ENCODE results near the gene DMKN.

Gene DMKN

GRCh38 chr19:35458731-35459391, 54.6 kb downstream of the DMKN start:
- Histone ChIP-seq H3K9me3 (ENCODE audit: control extremely low read depth in 1 of 5, control insufficient read depth in 4 of 5, insufficient read depth in 2 of 5, low read depth in 1 of 5, low read length in 4 of 5) (no peaks in the 10 kb centered on the region), H3K27ac (ENCODE audit: insufficient read depth in 1 of 2, low read depth in 1 of 2, low read length in 2 of 2, poor library complexity in 1 of 2, severe bottlenecking in 2 of 2) (peak overlapping the region in 1 of 2 experiments; percentile 30), H3K27me3 (replicated peaks in 2 of 5; ENCODE audit: control insufficient read depth in 4 of 5, insufficient read depth in 5 of 5, low read length in 4 of 5) (no peaks in the 10 kb centered on the region), H3K4me3 (ENCODE audit: control insufficient read depth in 1 of 7, extremely low read depth in 1 of 7, insufficient read depth in 4 of 7, low read depth in 2 of 7, low read length in 6 of 7) (peak overlapping the region in 2 of 7 experiments; percentile 45 to 51), H3K4me1 (ENCODE audit: control extremely low read depth in 1 of 4, control insufficient read depth in 4 of 4, insufficient read depth in 4 of 4, low read length in 3 of 4) (peaks cover 15 to 75% (median 62%) of the 10 kb centered on the region in 4 experiments), H3K36me3 (ENCODE audit: control insufficient read depth in 4 of 4, insufficient read depth in 4 of 4, low read length in 3 of 4) (no peaks in the 10 kb centered on the region)
- ChIA-PET POLR2A (no interaction called here), CTCF (interaction anchor here (0.8 to 2.3 kb wide), 6 partner anchors 11 to 105 kb away, joined by 3 to 5 read pairs (median 4); partner anchors contain the start of gene FFAR3)
- DNase-seq: peak; percentile 64 to 91 (median 87)
- 0% methylated on average over 8 of the region's 10 CpGs for WGBS (ENCODE audit: insufficient coverage)

- 67% methylated on average over 1 of the region's 1 CpG for WGBS (ENCODE audit: insufficient coverage)
- Histone ChIP-seq H3K4me1 (ENCODE audit: control extremely low read depth in 1 of 4, control insufficient read depth in 4 of 4, insufficient read depth in 4 of 4, low read length in 3 of 4) (peaks cover 15 to 68% (median 56%) of the 10 kb centered on the region in 4 experiments), H3K27me3 (replicated peaks in 2 of 5; ENCODE audit: control insufficient read depth in 4 of 5, insufficient read depth in 5 of 5, low read length in 4 of 5) (no peaks in the 10 kb centered on the region), H3K9me3 (ENCODE audit: control extremely low read depth in 1 of 5, control insufficient read depth in 4 of 5, insufficient read depth in 2 of 5, low read depth in 1 of 5, low read length in 4 of 5) (no peaks in the 10 kb centered on the region), H3K36me3 (ENCODE audit: control insufficient read depth in 4 of 4, insufficient read depth in 4 of 4, low read length in 3 of 4) (no peaks in the 10 kb centered on the region), H3K27ac (ENCODE audit: insufficient read depth in 1 of 2, low read depth in 1 of 2, low read length in 2 of 2, poor library complexity in 1 of 2, severe bottlenecking in 2 of 2) (no peak overlapping the region), H3K4me3 (ENCODE audit: control insufficient read depth in 1 of 7, extremely low read depth in 1 of 7, insufficient read depth in 4 of 7, low read depth in 2 of 7, low read length in 6 of 7) (no peak overlapping the region)
- ChIA-PET POLR2A (no interaction called here), CTCF (interaction anchor here (0.8 to 2.3 kb wide), 5 partner anchors 11 to 100 kb away, joined by 3 to 5 read pairs (median 4); partner anchors contain the start of gene FFAR3)
- DNase-seq: no peak
Measured at GRCh38 chr19:35458192-35458591, 55.3 kb downstream of the DMKN start.

- ChIA-PET CTCF (interaction anchor here (1.0 to 2.0 kb wide), 4 partner anchors 14 to 99 kb away, joined by 3 to 5 read pairs (median 4); partner anchors contain the start of gene FFAR3), POLR2A (no interaction called here)
- WGBS (ENCODE audit: insufficient coverage): 98% methylated on average over 4 of the region's 5 CpGs
- no peaks in the 10 kb centered on the region for H3K36me3 ChIP-seq (ENCODE audit: control insufficient read depth in 4 of 4, insufficient read depth in 4 of 4, low read length in 3 of 4)
- no peaks in the 10 kb centered on the region for H3K9me3 ChIP-seq (ENCODE audit: control extremely low read depth in 1 of 5, control insufficient read depth in 4 of 5, insufficient read depth in 2 of 5, low read depth in 1 of 5, low read length in 4 of 5)
- H3K4me1 ChIP-seq (ENCODE audit: control extremely low read depth in 1 of 4, control insufficient read depth in 4 of 4, insufficient read depth in 4 of 4, low read length in 3 of 4): peaks cover 10 to 58% (median 47%) of the 10 kb centered on the region in 4 experiments
- H3K27me3 ChIP-seq (replicated peaks in 2 of 5; ENCODE audit: control insufficient read depth in 4 of 5, insufficient read depth in 5 of 5, low read length in 4 of 5): no peaks in the 10 kb centered on the region
- no peak overlapping the region for H3K4me3 ChIP-seq (ENCODE audit: control insufficient read depth in 1 of 7, extremely low read depth in 1 of 7, insufficient read depth in 4 of 7, low read depth in 2 of 7, low read length in 6 of 7)
- H3K27ac ChIP-seq (ENCODE audit: insufficient read depth in 1 of 2, low read depth in 1 of 2, low read length in 2 of 2, poor library complexity in 1 of 2, severe bottlenecking in 2 of 2): no peak overlapping the region
- no peak for DNase-seq
Measured at GRCh38 chr19:35457173-35457572, 56.3 kb downstream of the DMKN start.

GRCh38 chr19:35455616-35456201, 57.7 kb downstream of the DMKN start:
- ChIA-PET CTCF (interaction anchor here (0.9 to 1.6 kb wide), 3 partner anchors 13 to 16 kb away, joined by 3 to 5 read pairs (median 3); no protein-coding TSS in a partner anchor), POLR2A (interaction anchor here (0.7 kb wide), 1 partner anchor 48 kb away, joined by 6 read pairs; no protein-coding TSS in a partner anchor)
- WGBS (ENCODE audit: insufficient coverage): no CpG with 5 or more reads among the region's 3 CpGs

GRCh38 chr19:35454663-35455062, 58.8 kb downstream of the DMKN start:
- H3K36me3 ChIP-seq (ENCODE audit: control insufficient read depth in 4 of 4, insufficient read depth in 4 of 4, low read length in 3 of 4): no peaks in the 10 kb centered on the region
- no CpG with 5 or more reads among the region's 2 CpGs for WGBS (ENCODE audit: insufficient coverage)
- ChIA-PET POLR2A (interaction anchor here (0.6 to 0.7 kb wide), 2 partner anchors 8 to 47 kb away, joined by 3 to 6 read pairs; no protein-coding TSS in a partner anchor), CTCF (interaction anchor here (1.0 to 1.4 kb wide), 2 partner anchors 15 to 101 kb away, joined by 3 read pairs; no protein-coding TSS in a partner anchor)
- H3K27ac ChIP-seq (ENCODE audit: insufficient read depth in 1 of 2, low read depth in 1 of 2, low read length in 2 of 2, poor library complexity in 1 of 2, severe bottlenecking in 2 of 2): no peak overlapping the region
- H3K9me3 ChIP-seq (ENCODE audit: control extremely low read depth in 1 of 5, control insufficient read depth in 4 of 5, insufficient read depth in 2 of 5, low read depth in 1 of 5, low read length in 4 of 5): no peaks in the 10 kb centered on the region
- H3K4me1 ChIP-seq (ENCODE audit: control extremely low read depth in 1 of 4, control insufficient read depth in 4 of 4, insufficient read depth in 4 of 4, low read length in 3 of 4): peaks cover 10 to 53% (median 40%) of the 10 kb centered on the region in 4 experiments
- H3K27me3 ChIP-seq (replicated peaks in 2 of 5; ENCODE audit: control insufficient read depth in 4 of 5, insufficient read depth in 5 of 5, low read length in 4 of 5): no peaks in the 10 kb centered on the region
- no peak overlapping the region for H3K4me3 ChIP-seq (ENCODE audit: control insufficient read depth in 1 of 7, extremely low read depth in 1 of 7, insufficient read depth in 4 of 7, low read depth in 2 of 7, low read length in 6 of 7)
- no peak for DNase-seq

More at GRCh38 chr19:35455616-35456201, 57.7 kb downstream of the DMKN start:
- DNase-seq: peak in 1 of 3 donors; percentile 33
- no peak overlapping the region for H3K4me3 ChIP-seq (ENCODE audit: control insufficient read depth in 1 of 7, extremely low read depth in 1 of 7, insufficient read depth in 4 of 7, low read depth in 2 of 7, low read length in 6 of 7)
- H3K9me3 ChIP-seq (ENCODE audit: control extremely low read depth in 1 of 5, control insufficient read depth in 4 of 5, insufficient read depth in 2 of 5, low read depth in 1 of 5, low read length in 4 of 5): no peaks in the 10 kb centered on the region
- H3K27me3 ChIP-seq (replicated peaks in 2 of 5; ENCODE audit: control insufficient read depth in 4 of 5, insufficient read depth in 5 of 5, low read length in 4 of 5): no peaks in the 10 kb centered on the region
- no peaks in the 10 kb centered on the region for H3K36me3 ChIP-seq (ENCODE audit: control insufficient read depth in 4 of 4, insufficient read depth in 4 of 4, low read length in 3 of 4)
- no peak overlapping the region for H3K27ac ChIP-seq (ENCODE audit: insufficient read depth in 1 of 2, low read depth in 1 of 2, low read length in 2 of 2, poor library complexity in 1 of 2, severe bottlenecking in 2 of 2)
- peaks cover 13 to 56% (median 43%) of the 10 kb centered on the region in 4 experiments for H3K4me1 ChIP-seq (ENCODE audit: control extremely low read depth in 1 of 4, control insufficient read depth in 4 of 4, insufficient read depth in 4 of 4, low read length in 3 of 4)

- 60% methylated on average over 1 of the region's 7 CpGs for WGBS (ENCODE audit: insufficient coverage)
- peak; percentile 40 to 59 (median 52) for DNase-seq
- ChIA-PET CTCF (interaction anchor here (1.1 kb wide), 2 partner anchors 18 to 21 kb away, joined by 3 read pairs; no protein-coding TSS in a partner anchor), POLR2A (interaction anchor here (0.7 kb wide), 1 partner anchor 31 kb away, joined by 3 read pairs; no protein-coding TSS in a partner anchor)
- Histone ChIP-seq H3K27ac (ENCODE audit: insufficient read depth in 1 of 2, low read depth in 1 of 2, low read length in 2 of 2, poor library complexity in 1 of 2, severe bottlenecking in 2 of 2) (no peak overlapping the region), H3K36me3 (ENCODE audit: control insufficient read depth in 4 of 4, insufficient read depth in 4 of 4, low read length in 3 of 4) (no peaks in the 10 kb centered on the region), H3K27me3 (replicated peaks in 2 of 5; ENCODE audit: control insufficient read depth in 4 of 5, insufficient read depth in 5 of 5, low read length in 4 of 5) (no peaks in the 10 kb centered on the region), H3K9me3 (ENCODE audit: control extremely low read depth in 1 of 5, control insufficient read depth in 4 of 5, insufficient read depth in 2 of 5, low read depth in 1 of 5, low read length in 4 of 5) (no peaks in the 10 kb centered on the region), H3K4me3 (ENCODE audit: control insufficient read depth in 1 of 7, extremely low read depth in 1 of 7, insufficient read depth in 4 of 7, low read depth in 2 of 7, low read length in 6 of 7) (no peak overlapping the region), H3K4me1 (ENCODE audit: control extremely low read depth in 1 of 4, control insufficient read depth in 4 of 4, insufficient read depth in 4 of 4, low read length in 3 of 4) (peaks cover 13 to 52% (median 43%) of the 10 kb centered on the region in 4 experiments)
Measured at GRCh38 chr19:35451338-35452096, 61.9 kb downstream of the DMKN start.
